Measurements from ENCODE around the gene GIPR.

GIPR gene

DNA sequence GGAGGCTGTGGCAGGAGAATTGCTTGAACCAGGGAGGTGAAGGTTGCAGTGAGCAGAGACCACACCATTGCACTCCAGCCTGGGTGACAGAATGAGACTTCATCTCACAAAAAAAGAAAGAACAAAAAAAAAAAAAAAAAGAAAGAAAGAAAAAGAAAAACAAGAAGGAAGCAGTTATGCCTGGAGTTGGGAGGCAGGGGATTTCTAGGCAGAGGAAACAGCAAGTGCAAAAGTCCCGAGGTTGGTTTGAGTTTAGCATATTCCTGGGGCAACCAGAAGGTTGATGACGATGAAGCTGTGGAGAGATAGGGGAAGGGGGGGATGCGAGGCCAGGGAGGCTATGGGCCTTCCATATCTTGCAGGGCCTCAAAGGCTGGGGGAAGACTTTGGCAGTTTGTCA is 17.3 kb upstream of the GIPR start:
- no peak overlapping the region for H3K4me3 ChIP-seq (ENCODE audit: low read length)
- no peak for TF ChIP-seq EZH2phosphoT487 (IDR thresholded peaks at IDR 0.05; ENCODE audit: borderline replicate concordance, low read length)
- TF ChIP-seq CTCF (IDR thresholded peaks at IDR 0.05; ENCODE audit: low read depth, low read length, poor library complexity, severe bottlenecking): no peak
- no peak overlapping the region for H3K4me2 ChIP-seq (ENCODE audit: low read length)
- no peaks in the 10 kb centered on the region for H3F3A ChIP-seq (ENCODE audit: control insufficient read depth, insufficient read depth)
- H3K27ac ChIP-seq (ENCODE audit: low read depth, low read length): no peak overlapping the region
- H3K36me3 ChIP-seq (ENCODE audit: control insufficient read depth, low read length): no peaks in the 10 kb centered on the region
- H3K4me1 ChIP-seq (ENCODE audit: control insufficient read depth, low read length): peaks cover 9% of the 10 kb centered on the region
- H4K20me1 ChIP-seq (ENCODE audit: control insufficient read depth, insufficient read depth, low read depth, low read length): no peaks in the 10 kb centered on the region
- H3K27me3 ChIP-seq (ENCODE audit: control insufficient read depth, low read length): no peaks in the 10 kb centered on the region
- no peaks in the 10 kb centered on the region for H3K79me2 ChIP-seq (ENCODE audit: control insufficient read depth, low read length)
- no peaks in the 10 kb centered on the region for H3K9me3 ChIP-seq (ENCODE audit: control insufficient read depth, insufficient read depth, low read length)
- no peaks in the 10 kb centered on the region for H3K9me2 ChIP-seq (replicated peaks; ENCODE audit: control insufficient read depth, low read length)

DNA sequence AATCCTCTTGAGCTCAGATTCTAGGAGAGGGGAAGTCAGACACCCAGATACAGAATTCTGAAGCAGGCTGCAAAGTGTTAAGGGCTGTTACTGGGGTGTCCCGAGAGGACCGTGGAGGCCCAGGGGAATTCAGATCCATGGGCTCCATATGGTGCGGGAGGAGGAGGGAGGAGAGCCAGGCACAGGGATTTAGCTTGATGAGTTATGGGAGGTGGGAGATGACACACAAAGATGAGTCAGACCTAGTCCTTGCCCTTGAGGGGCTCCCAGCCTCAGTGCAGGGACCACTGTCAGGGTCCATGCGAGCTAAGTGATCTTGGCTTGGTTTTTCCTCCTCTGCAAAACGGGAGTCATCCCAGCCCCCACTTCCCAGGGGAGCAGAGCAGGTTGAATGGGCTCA is 14.4 kb upstream of the GIPR start:
- TF ChIP-seq EZH2phosphoT487 (IDR thresholded peaks at IDR 0.05; ENCODE audit: borderline replicate concordance, low read length): no peak
- no peak for TF ChIP-seq CTCF (IDR thresholded peaks at IDR 0.05; ENCODE audit: low read depth, low read length, poor library complexity, severe bottlenecking)
- Histone ChIP-seq H4K20me1 (ENCODE audit: control insufficient read depth, insufficient read depth, low read depth, low read length) (no peaks in the 10 kb centered on the region), H3K36me3 (ENCODE audit: control insufficient read depth, low read length) (no peaks in the 10 kb centered on the region), H3K9me3 (ENCODE audit: control insufficient read depth, insufficient read depth, low read length) (no peaks in the 10 kb centered on the region), H3K27ac (ENCODE audit: low read depth, low read length) (no peak overlapping the region), H3F3A (ENCODE audit: control insufficient read depth, insufficient read depth) (no peaks in the 10 kb centered on the region), H3K9me2 (replicated peaks; ENCODE audit: control insufficient read depth, low read length) (no peaks in the 10 kb centered on the region), H3K4me3 (ENCODE audit: low read length) (no peak overlapping the region), H3K79me2 (ENCODE audit: control insufficient read depth, low read length) (no peaks in the 10 kb centered on the region), H3K27me3 (ENCODE audit: control insufficient read depth, low read length) (no peaks in the 10 kb centered on the region; the same call in 1 of the 2 replicates), H3K4me1 (ENCODE audit: control insufficient read depth, low read length) (no peaks in the 10 kb centered on the region), H3K4me2 (ENCODE audit: low read length) (no peak overlapping the region)

DNA sequence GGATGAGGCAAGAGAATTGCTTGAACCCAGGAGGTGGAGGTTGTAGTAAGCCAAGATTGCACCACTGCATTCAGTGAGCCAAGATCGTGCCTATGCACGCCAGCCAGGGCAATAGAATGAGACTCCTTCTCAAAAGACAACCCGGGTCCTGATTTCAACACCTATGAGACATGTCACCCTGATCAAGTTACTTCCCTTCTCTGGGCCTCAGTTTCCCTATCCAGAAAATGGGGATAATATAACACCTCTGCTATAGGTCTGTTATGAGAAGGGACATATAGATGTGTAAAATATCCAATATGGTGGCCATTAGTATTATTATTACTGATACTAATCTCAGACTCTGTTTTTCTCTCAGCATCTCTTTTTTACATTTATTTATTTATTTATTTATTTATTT is 12.9 kb upstream of the GIPR start:
- no peaks in the 10 kb centered on the region for H3F3A ChIP-seq (ENCODE audit: control insufficient read depth, insufficient read depth)
- H4K20me1 ChIP-seq (ENCODE audit: control insufficient read depth, insufficient read depth, low read depth, low read length): no peaks in the 10 kb centered on the region
- no peaks in the 10 kb centered on the region for H3K36me3 ChIP-seq (ENCODE audit: control insufficient read depth, low read length)
- H3K4me1 ChIP-seq (ENCODE audit: control insufficient read depth, low read length): no peaks in the 10 kb centered on the region
- H3K9me2 ChIP-seq (replicated peaks; ENCODE audit: control insufficient read depth, low read length): no peaks in the 10 kb centered on the region
- H3K27me3 ChIP-seq (ENCODE audit: control insufficient read depth, low read length): peaks cover 6% of the 10 kb centered on the region
- TF ChIP-seq EZH2phosphoT487 (IDR thresholded peaks at IDR 0.05; ENCODE audit: borderline replicate concordance, low read length): no peak
- no peak overlapping the region for H3K4me3 ChIP-seq (ENCODE audit: low read length)
- H3K27ac ChIP-seq (ENCODE audit: low read depth, low read length): no peak overlapping the region
- H3K9me3 ChIP-seq (ENCODE audit: control insufficient read depth, insufficient read depth, low read length): no peaks in the 10 kb centered on the region
- H3K79me2 ChIP-seq (ENCODE audit: control insufficient read depth, low read length): no peaks in the 10 kb centered on the region
- no peak overlapping the region for H3K4me2 ChIP-seq (ENCODE audit: low read length)

GRCh38 chr19:45657520-45658167 is 10.4 kb upstream of the GIPR start:
- no peak overlapping the region for H3K4me3 ChIP-seq (ENCODE audit: low read length)
- H3K9me2 ChIP-seq (replicated peaks; ENCODE audit: control insufficient read depth, low read length): no peaks in the 10 kb centered on the region
- H3K36me3 ChIP-seq (ENCODE audit: control insufficient read depth, low read length): no peaks in the 10 kb centered on the region
- H4K20me1 ChIP-seq (ENCODE audit: control insufficient read depth, insufficient read depth, low read depth, low read length): no peaks in the 10 kb centered on the region
- no peak overlapping the region for H3K4me2 ChIP-seq (ENCODE audit: low read length)
- H3K9me3 ChIP-seq (ENCODE audit: control insufficient read depth, insufficient read depth, low read length): no peaks in the 10 kb centered on the region
- no peak overlapping the region for H3K27ac ChIP-seq (ENCODE audit: low read depth, low read length)
- no peaks in the 10 kb centered on the region for H3K4me1 ChIP-seq (ENCODE audit: control insufficient read depth, low read length)
- peaks cover 6% of the 10 kb centered on the region for H3K27me3 ChIP-seq (ENCODE audit: control insufficient read depth, low read length)
- TF ChIP-seq CTCF (IDR thresholded peaks at IDR 0.05; ENCODE audit: low read depth, low read length, poor library complexity, severe bottlenecking): no peak
- no peak for TF ChIP-seq EZH2phosphoT487 (IDR thresholded peaks at IDR 0.05; ENCODE audit: borderline replicate concordance, low read length)
- H3F3A ChIP-seq (ENCODE audit: control insufficient read depth, insufficient read depth): no peaks in the 10 kb centered on the region
- H3K79me2 ChIP-seq (ENCODE audit: control insufficient read depth, low read length): no peaks in the 10 kb centered on the region

Data from DOHH2 (cell line).